ENCODE measurements around the gene RIN2.

The RIN2 gene

DNA sequence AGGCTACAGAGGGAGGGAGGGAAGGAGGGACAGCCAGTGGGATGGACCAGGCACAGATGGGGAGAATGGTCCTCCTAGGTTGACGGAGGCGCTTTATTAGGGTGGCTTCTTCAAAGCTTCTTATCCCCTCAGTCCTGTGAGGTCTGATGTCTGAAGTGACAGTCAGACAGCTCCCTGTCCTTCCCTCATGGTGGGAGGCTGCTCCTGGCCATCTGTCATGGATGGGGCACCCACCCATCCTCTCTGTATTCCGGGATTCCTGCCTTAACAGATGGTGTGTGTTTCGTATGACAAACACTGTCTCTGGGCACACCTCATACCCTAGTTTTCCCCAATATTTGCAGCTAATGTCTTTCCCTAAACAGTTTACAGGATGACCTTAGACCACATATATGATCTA, 7.9 kb downstream of the RIN2 start:
- no peak for DNase-seq (ENCODE audit: low read depth in 2 of 2)

DNA sequence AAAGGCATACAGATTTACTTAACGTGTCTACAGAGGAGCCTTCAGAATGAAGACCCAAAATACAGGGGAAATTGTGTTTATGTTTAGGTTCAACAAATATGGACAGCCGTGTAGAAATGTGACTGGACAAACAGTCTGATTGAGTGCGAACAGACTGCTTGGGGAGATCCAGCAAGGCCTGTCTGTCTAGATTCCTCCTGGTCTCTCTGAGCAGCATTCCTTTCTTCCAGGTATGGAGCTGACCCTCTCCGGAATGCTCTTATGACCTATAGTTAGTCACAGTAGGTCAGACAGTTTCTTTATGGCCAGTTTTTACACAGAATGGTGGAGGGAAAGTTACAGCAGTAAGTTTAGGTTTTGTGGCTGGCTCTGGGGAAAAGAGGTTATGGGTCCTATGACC, 9.0 kb downstream of the RIN2 start:
- no peak for DNase-seq (ENCODE audit: low read depth in 2 of 2)

DNA sequence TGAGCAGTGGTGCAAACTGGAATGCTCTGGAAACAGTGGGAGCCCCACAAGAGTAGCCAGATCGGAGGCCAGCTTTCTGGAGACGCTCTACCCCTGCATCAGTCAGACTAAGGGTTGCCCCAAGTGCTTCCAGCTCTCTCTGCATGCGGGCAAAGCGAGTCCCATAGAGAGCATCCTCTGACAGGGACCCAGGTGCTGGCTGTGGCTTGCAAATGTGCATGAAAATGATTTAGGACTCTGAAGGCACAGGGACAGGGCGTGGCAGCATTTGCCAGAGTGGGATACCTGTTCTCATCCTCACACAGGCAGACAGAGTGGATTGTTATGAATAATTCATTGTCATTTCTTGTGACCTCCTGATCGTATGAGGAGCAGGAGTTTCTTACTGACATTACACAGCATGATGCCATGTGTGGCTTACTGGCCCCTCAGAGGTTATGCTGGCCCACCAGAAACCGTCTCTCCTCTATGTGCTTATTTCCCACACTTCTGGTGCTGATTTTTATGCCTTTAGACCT, 10.3 kb downstream of the RIN2 start:
- DNase-seq (ENCODE audit: low read depth in 2 of 2) = no peak

DNA sequence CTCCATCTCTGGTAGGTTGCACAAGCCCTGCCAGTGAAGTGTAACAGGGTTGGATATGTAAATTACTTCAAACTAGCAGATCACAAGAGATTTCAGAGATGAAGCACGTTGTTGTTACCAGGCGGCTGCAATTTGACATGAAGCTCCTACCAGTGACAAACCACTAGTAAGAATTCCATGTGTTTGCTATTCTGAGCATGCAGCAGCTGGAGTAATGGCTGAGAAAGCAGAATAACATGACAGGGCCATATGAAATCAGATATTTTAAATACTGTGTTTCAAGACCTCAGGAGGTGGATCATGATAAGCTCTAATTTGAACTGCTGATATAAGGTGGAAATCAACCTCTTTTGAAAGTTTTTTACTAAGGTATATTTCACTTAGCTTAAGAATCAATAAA, 11.4 kb downstream of the RIN2 start:
- DNase-seq (ENCODE audit: low read depth in 2 of 2) = no peak

DNA sequence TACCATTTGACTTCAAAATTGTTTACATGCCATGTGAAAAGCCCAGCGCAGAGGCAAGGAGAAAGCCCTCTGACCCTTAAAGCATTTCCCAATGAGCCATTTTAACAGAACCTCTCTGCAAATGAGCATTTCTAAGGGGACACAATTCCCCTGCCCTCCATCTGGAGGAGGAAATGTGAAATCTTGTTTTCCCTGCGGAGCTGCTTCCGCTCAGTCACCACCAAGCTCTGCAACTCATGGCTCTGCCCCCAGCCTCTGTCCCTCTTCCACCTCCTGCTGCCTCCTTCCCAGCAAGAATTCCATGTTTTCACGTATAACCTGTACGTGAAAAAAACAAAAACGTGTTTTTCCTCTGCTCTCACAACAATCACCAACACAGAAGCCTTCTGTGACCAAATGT, 12.3 kb downstream of the RIN2 start:
- no peak for DNase-seq (ENCODE audit: low read depth in 2 of 2)

DNA sequence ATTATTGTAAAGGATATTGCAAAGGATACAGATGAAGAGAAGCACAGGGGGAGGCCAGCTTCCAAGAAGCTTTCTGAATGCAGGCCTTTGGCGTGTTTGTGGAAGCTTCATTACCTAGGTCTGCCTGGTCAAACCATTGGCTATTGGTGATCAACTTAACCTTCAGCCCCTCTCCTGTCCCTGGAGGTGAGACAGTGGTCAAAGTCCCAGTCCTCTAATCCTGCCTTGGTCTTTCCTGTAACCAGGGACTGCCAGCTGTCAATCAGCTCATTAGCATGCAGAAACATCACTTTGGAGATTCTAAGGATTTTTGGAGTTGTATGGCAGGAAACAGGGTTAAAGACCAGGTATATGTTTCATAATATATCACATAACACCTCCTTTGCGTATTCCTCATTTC, 13.0 kb downstream of the RIN2 start:
- DNase-seq (ENCODE audit: low read depth in 2 of 2) = no peak

DNA sequence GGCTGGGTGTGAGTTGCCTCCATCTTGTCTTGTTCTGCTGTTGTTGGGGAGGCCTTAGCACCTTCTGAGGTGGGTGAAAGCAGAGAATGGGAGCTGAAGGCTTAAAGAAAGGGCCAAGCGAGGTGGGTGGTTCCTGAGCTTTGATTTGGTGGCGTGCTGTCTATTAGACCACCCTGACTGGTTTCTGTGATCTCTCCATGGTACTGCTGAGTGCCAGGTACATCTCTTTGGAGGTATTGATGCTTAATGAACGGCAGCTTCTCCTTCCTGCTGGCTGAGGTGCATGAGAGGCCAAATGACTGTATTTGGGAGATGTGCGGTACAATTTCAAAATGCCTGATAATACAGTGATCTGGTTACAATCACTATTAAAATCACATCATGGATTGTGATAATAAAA, 15.4 kb downstream of the RIN2 start:
- no peak for DNase-seq (ENCODE audit: low read depth in 2 of 2)

DNA sequence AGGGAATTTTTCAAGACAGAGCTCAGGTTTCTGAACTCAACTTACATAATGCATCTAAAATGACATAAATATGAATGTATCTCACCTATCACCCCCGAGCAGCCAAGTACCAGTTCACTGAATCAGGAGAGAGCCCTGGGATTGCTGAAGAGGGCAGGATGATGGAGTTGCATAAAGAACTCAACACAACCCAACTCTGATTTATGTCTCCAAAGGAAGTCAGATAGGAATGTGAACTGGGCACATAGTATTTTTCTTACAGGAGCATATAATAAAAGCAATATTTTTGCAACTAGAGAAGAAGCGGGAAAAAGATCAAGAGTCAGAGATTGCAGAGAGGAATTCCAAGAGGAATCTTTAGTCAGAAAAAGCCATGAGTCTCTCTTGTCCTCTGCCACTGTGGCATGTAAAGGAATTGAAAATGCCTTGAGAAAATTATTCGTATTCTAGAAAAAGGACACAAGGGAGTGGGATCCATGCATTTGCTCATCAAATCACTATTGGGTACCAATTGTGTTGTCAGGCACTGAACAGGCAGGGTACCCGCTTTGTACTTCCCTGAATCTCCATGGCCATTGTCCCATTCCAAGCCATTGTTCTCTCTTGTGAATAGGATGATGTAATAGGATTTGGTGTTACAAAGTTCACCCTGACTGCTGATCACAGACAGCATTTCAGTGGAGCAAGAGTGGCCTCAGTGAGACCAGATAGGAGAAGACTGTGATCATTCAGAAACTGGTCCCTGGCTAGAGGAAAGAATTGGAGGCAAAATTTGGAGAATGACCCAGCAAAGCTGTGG, 16.3 kb downstream of the RIN2 start:
- DNase-seq (ENCODE audit: low read depth in 2 of 2) = no peak

DNA sequence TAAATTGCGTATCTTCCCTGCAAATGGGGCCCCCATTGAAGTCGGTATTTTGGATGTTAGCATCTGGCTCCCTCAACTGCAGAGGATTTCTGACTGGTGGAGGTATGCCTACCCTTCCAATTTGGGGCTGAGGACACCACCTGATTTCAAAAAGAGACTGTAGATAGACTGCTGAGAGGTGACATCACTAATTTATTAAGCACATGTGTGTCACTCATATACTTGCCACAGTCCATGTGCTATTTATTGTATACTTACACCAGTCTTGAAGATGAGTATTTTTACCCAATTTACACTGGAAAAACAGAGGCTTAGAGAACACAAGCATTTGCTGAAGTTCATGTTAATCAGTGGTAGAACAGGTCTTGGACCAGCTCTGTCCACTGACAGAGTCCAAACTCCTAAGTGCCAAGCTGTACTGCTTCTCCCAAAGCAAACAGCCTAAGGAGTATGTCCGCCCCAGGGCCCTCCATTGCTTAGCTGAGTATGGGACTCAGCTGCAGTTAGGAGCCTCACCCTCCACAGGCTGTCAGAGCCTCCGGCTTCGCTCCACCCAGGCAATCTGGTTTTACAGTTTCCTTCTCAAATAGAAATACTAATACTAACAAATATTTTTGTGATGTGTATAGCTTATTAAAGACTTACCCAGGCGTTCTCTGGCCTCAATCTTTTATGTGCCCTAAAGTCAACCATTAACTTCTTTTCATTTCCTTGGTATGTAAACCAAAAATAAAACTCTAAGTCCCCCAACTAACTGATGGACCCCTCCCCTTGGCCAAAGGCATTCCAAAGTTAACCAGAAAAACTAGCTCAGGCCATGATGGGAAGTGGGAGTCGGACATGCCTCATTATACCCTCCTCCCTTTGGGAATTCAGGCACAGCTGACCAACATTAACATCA, 17.5 kb downstream of the RIN2 start:
- DNase-seq (ENCODE audit: low read depth in 2 of 2) = no peak

DNA sequence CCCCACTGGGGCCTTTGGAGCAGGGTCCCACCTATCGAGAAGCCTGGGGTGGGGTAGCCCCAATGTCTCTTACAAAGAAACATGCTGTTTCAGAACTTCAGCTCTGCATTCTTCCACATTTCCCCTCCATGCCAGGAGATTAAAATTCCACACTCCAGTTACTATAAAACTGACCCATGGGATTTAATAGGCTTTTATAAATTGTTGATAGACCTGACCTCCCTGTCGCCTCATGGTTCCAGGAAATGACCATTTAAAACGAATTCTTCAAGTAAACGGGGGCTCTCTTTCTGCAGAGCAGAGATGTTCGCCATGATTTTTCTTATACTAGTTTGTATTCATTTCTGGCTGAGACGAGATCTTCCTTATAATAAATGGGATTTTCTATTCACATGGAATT, 19.3 kb downstream of the RIN2 start:
- DNase-seq (ENCODE audit: low read depth in 2 of 2) = no peak

DNA sequence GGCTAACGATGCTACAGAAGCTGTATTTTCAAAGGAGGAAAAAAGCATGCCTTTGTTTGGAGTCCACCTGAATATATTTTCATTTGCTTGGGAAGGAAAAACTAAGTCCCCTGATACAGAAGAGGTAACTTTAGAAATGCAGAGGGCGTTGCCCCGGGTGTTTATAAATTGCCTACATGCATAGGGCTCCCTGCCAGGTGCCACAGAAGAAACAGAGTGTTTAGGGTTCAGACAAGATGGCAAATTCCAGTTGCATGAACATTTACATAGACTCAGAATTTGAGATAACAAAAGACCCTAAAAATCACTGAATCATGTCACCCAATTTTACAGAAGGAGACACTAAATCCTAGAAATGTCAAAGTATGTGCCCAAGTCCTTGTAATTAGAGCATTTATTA, 19.9 kb downstream of the RIN2 start:
- no peak for DNase-seq (ENCODE audit: low read depth in 2 of 2)

DNA sequence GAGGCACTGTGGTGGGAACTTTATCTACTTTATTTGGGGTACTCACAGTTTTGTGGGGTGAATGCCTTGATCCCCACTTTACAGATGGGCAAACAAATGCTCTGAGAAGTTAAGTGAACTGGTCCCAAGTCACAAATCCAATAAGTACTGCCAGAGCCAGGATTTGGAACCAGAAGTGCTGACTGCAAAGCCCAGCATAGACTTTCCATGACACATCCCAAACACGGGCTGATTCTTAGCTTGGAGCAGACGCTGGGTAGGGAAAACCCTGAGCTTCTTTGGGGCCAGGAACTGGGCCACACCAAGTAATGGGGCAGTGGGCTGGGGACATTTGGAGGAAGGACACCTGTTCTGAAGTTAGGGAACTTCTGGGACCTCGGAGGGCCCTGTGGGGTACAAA, 20.3 kb downstream of the RIN2 start:
- DNase-seq (ENCODE audit: low read depth in 2 of 2) = no peak

DNA sequence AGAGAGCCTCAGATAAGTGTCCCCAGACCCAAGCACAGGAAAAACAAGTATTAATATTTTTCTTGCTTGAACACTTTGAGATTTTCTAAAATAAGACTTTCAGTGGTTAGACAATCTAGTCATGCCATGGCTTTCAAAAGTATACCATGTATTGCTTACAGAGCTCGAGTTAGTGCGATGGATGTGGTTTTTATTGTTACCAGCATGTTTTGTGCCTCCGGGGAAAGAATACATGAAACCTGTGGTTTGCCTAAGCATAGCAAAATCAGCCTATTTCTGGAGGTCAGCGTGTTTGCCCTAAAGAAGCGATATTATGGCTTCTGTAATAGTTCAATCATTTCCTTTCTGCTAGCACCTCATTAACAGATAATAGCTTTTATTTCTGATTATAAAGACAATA, 21.6 kb downstream of the RIN2 start:
- DNase-seq (ENCODE audit: low read depth in 2 of 2) = no peak

DNA sequence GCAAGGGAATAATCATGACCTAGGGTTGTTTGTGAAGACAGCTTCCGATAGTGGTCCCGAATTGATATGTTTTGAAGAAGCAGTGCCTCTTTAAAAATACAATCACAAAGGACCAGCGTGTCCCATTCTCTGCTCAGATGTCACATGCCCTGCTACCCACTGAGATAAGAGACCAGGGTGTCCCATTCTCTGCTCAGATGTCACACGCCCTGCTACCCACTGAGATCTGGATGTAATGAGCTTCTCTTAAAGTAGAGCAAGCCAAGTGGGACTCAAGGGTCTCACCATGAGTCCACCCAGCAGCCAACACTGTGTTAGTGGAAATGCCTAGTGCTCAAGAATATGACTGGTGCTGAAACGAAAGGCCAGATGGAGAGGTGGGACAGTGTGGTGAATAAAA, 22.2 kb downstream of the RIN2 start:
- no peak for DNase-seq (ENCODE audit: low read depth in 2 of 2)

DNA sequence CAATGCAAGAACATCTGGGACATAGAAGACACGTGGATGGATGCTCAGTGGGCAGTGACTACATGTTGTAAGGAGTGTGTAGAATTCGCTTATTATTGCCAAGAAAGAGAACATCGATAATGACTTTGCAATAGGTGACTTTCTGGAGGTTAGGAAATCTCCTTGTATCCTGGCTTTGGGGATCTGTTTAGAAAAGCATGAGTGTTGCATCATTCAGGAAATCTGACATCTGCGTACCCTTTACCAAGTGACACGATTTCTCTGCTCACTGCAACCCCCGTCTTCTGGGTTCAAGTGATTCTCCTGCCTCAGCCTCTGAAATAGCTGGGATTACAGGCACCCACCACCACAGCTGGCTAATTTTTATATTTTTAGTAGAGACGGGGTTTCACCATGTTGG, 23.2 kb downstream of the RIN2 start:
- DNase-seq (ENCODE audit: low read depth in 2 of 2) = no peak

DNA sequence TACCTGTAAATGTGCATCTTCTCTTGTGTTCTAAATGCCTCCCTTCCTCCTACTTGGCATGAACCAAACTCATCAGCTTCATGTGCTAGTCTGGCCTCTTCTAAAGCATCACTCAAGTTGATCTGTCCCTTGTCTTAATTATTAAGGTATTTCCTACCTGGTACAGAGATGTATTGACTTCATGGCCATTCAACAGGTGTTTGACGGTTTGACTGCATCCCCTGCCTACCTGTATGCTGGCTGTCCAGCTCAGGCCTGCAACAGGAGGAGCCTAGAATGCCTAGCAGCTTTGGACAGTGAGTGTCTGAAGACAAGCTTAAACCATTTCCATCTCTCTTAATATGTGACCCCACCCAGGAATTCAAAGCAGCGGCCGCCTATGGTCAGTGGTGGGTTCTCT, 24.6 kb downstream of the RIN2 start:
- DNase-seq (ENCODE audit: low read depth in 2 of 2) = no peak

DNA sequence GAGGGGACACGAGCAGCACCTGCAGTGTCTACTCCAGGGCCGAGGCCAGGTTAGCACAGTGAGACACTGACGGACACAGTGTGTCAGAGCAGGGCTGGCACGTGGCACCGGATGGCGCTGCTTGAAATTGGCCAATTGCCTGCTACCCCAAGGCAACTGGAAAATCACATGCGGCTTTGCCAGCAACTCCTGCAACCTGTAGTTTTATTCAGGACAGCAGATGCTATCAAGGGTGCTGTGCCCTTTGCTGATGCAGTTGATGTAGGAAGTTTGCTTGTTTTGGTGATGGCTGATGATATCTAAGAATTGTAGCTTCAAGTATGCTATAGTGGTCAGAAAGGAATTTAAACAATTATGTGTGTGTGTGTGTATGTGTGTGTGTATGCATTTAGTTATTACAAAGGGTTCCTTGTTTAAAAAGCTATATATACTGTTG, 25.9 kb downstream of the RIN2 start:
- no peak for DNase-seq (ENCODE audit: low read depth in 2 of 2)

DNA sequence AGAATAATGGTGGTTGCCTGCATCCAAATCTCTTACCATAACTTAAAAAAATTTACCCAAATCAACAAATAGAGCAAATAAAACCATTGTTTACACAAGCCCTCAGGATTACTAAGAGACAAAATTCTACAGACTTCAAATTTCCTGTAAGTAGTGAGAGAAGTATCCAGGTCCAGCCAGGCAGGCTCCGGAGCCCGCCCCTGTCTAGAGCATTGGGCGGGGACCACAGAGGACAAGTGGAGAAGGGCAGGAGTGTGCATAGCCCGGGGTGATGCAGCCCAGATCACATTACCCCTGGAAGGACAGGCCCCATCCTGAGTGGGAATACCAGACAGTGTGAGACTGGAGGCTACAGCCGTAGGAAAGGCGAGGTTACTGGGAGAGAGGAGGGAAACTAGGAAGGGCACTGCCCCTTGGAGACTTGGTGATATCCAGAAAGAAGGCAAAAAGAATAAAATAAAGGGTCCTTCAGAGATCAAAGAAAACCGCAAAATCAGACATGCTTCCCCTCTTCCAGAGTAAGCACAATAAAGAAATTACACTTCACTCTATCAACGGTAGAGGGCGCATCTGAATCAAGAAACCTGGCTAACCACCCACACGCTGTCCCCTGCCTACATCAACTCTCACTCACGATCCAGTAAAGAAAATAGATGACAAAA, 26.6 kb downstream of the RIN2 start:
- no peak for DNase-seq (ENCODE audit: low read depth in 2 of 2)

DNA sequence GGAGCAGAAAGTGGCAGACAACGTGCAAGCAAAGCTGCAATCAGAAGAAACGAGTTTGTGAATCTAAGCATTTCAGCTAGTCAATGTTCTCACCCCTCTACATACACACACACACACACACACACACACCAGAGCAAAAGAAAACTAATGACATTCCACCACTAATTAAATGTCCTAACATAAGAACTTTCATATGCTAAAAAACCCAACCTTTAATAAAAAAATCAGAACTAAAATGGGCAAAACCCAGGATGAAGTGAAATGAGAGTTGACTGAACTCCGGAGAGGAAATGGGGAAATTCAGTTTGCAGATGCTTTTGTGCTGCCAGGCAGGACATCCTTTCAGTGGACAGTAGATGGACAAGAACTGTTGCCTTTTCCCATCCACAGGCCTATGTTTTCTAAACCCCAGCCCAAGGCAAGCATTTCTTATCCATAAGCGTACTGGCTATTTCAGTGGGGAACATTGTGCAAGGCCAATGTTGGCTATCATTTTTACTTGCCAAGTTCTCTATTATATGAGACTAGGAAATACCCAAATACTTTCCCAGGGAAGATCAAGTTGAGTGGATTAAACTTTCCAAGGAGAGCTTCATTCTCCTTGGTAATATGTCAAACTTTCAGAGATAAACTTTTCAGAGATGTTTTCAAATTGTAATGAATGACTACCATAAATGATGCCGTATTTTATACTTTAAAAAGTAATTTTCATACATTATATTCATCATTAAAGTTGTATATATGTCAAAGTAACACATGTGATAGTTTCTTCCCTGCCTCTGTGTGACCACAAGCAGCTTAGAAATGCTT, 27.3 kb downstream of the RIN2 start:
- DNase-seq (ENCODE audit: low read depth in 2 of 2) = no peak

DNA sequence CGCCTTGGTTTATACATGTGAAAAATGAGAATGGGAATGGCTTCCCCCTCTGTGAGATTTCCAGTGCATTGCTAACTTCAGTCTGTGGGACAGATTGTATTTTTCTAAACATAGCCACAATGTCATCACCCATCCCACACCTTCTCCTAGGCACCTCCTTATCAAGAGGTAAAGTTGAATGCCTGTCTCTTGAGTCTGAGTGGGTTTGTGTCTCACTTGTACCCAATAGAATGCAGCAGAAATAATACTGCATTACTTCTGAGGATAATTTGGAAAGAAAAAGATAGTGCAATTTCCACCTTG, 27.9 kb downstream of the RIN2 start:
- DNase-seq (ENCODE audit: low read depth in 2 of 2) = no peak

DNA sequence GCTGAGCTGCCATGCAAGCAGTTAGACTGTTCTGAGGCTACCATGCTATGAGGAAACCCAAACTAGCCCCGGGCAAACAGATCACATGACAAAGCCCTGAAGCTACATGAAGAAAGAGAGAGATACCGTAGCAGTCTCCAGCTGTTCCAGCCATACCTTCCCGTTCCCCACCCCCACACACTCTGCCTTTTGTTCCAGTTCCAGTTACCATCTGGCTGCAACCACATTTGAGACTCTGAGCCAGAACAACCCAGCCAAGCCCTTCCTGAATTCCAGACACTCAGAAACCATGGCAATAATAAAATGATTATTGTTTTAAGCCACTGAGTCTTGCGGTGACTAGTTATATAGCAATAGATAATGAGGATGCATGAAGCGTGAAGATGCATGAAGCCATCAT, 28.3 kb downstream of the RIN2 start:
- DNase-seq (ENCODE audit: low read depth in 2 of 2) = no peak

DNA sequence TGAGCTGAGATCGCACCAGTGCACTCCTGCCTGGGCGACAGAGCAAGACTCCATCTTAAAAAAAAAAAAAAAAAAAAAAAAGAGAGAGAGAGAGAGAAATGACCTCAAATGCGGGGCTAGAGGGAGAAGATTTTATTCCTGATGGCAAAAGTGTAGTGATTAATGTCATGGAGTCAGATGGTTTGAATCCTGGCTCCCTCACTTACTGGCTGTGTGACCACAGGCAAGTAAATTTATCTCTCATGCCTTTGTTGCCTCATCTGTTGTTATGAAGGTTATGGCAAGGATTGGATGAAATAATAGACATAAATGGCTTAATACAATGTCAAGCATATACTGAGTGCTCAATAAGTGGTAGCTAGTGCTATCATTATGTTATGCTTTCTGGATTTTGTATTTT, 29.3 kb downstream of the RIN2 start:
- DNase-seq (ENCODE audit: low read depth in 2 of 2) = no peak

Data from activated CD8-positive, alpha-beta memory T cell treated with anti-CD3 and anti-CD28 coated beads for 4 hours (primary cell).